Measurements from ENCODE around the gene PSMG4. TPM values are rescaled to one million over a fixed set of nuclear protein-coding genes. Genes with fewer than 3 reads are reported as not detected.
A peak's percentile ranks its signal among the peaks of the same experiment; 100 is the strongest.

Gene PSMG4
- total and polyA plus RNA-seq, 4 experiments from 2014 or later, result 41.0 to 63.0 (median 47.1) TPM

DNA sequence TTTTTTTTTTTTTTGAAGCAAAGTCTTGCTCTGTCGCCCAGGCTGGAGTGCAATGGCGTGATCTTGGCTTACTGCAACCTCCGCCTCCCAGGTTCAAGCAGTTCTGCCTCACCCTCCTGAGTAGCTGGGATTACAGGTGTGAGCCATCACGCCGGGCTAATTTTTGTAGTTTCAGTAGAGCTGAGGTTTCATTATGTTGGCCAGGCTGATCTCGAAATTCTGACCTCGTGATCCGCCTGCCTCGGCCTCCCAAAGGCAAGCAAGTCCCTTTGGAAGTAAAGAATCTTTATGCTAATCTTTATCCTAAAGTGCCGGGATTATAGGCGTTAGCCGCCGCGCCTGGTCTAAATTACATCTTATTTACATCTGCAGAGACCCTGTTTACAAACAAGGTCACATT is 1.5 kb downstream of the PSMG4 start:
- Histone ChIP-seq H3K4me3 (ENCODE audit: low read length in 2 of 2) (no peak overlapping the region), H3K27ac (ENCODE audit: low read depth, low read length) (no peak overlapping the region), H3K9me3 (ENCODE audit: control insufficient read depth in 1 of 2, low read length in 2 of 2) (no peaks in the 10 kb centered on the region), H3K27me3 (ENCODE audit: insufficient read depth, low read length) (no peaks in the 10 kb centered on the region), H3K4me1 (ENCODE audit: insufficient read depth, low read length) (peaks cover 48% of the 10 kb centered on the region), H3K36me3 (ENCODE audit: insufficient read depth, low read length) (peaks cover 19% of the 10 kb centered on the region)
- H3K36me3 Mint-ChIP-seq, result peaks cover 16 to 35% of the 10 kb centered on the region in 2 donors
- peaks cover 24 to 56% (median 42%) of the 10 kb centered on the region in 4 donors for H3K4me1 Mint-ChIP-seq
- no peak for DNase-seq
- POLR2A ChIA-PET (ENCODE audit: partially characterized antibody), result interaction anchor here (1.0 to 2.7 kb wide), 4 partner anchors 10 to 589 kb away, joined by 3 to 10 read pairs (median 10); partner anchors contain the start of genes FAM50B and TUBB2A
- H3K27me3 Mint-ChIP-seq, result no peaks in the 10 kb centered on the region
- peak overlapping the region; percentile 79 to 99 (median 94) for H3K4me3 Mint-ChIP-seq
- CTCF ChIA-PET (ENCODE audit: partially characterized antibody), result interaction anchor here (0.5 to 4.4 kb wide), 9 partner anchors 9 to 472 kb away, joined by 3 to 33 read pairs (median 5); no protein-coding TSS in a partner anchor
- H3K9me3 Mint-ChIP-seq, result peaks cover 0 to 1% (median 0%) of the 10 kb centered on the region in 8 donors
- intact Hi-C loops (cut with micrococcal nuclease), result no loop called here
- peak overlapping the region in 3 of 7 donors; percentile 69 to 92 (median 72) for H3K27ac Mint-ChIP-seq

GRCh38 chr6:3260772-3261517 is 2.2 kb downstream of the PSMG4 start:
- Mint-ChIP-seq H3K9me3 (peaks cover 0 to 1% (median 0%) of the 10 kb centered on the region in 8 donors), H3K36me3 (peaks cover 16 to 38% of the 10 kb centered on the region in 2 donors), H3K4me3 (peak overlapping the region; percentile 63 to 96 (median 89)), H3K27ac (peak overlapping the region; percentile 19 to 78 (median 72)), H3K27me3 (no peaks in the 10 kb centered on the region), H3K4me1 (peaks cover 24 to 56% (median 42%) of the 10 kb centered on the region in 4 donors)
- CTCF ChIA-PET (ENCODE audit: partially characterized antibody), result interaction anchor here (0.5 to 4.4 kb wide), 5 partner anchors 10 to 338 kb away, joined by 3 to 33 read pairs (median 5); no protein-coding TSS in a partner anchor
- POLR2A ChIA-PET (ENCODE audit: partially characterized antibody), result interaction anchor here (2.7 kb wide), 1 partner anchor 10 kb away, joined by 10 read pairs; no protein-coding TSS in a partner anchor
- no peaks in the 10 kb centered on the region for H3K27me3 ChIP-seq (ENCODE audit: insufficient read depth, low read length)
- H3K27ac ChIP-seq (ENCODE audit: low read depth, low read length), result no peak overlapping the region
- DNase-seq, result no peak
- H3K36me3 ChIP-seq (ENCODE audit: insufficient read depth, low read length), result peaks cover 19% of the 10 kb centered on the region
- intact Hi-C loops (cut with micrococcal nuclease), result no loop called here
- no peak overlapping the region for H3K4me3 ChIP-seq (ENCODE audit: low read length in 2 of 2)
- H3K9me3 ChIP-seq (ENCODE audit: control insufficient read depth in 1 of 2, low read length in 2 of 2), result no peaks in the 10 kb centered on the region
- H3K4me1 ChIP-seq (ENCODE audit: insufficient read depth, low read length), result peaks cover 48% of the 10 kb centered on the region

- intact Hi-C loops (cut with micrococcal nuclease), result no loop called here
- Histone ChIP-seq H3K27ac (ENCODE audit: low read depth, low read length) (no peak overlapping the region), H3K36me3 (ENCODE audit: insufficient read depth, low read length) (peaks cover 19% of the 10 kb centered on the region), H3K4me3 (ENCODE audit: low read length in 2 of 2) (no peak overlapping the region), H3K4me1 (ENCODE audit: insufficient read depth, low read length) (peaks cover 48% of the 10 kb centered on the region), H3K9me3 (ENCODE audit: control insufficient read depth in 1 of 2, low read length in 2 of 2) (no peaks in the 10 kb centered on the region), H3K27me3 (ENCODE audit: insufficient read depth, low read length) (no peaks in the 10 kb centered on the region)
- CTCF ChIA-PET (ENCODE audit: partially characterized antibody), result interaction anchor here (1.7 to 4.4 kb wide), 2 partner anchors 10 to 18 kb away, joined by 5 to 33 read pairs; no protein-coding TSS in a partner anchor
- peak overlapping the region in 7 of 8 donors; percentile 63 to 96 (median 93) for H3K4me3 Mint-ChIP-seq
- no peak for DNase-seq
- POLR2A ChIA-PET (ENCODE audit: partially characterized antibody), result no interaction called here
- H3K4me1 Mint-ChIP-seq, result peaks cover 24 to 60% (median 44%) of the 10 kb centered on the region in 4 donors
- peaks cover 16 to 41% of the 10 kb centered on the region in 2 donors for H3K36me3 Mint-ChIP-seq
- no peaks in the 10 kb centered on the region for H3K27me3 Mint-ChIP-seq
- H3K27ac Mint-ChIP-seq, result peak overlapping the region in 3 of 7 donors; percentile 22 to 78 (median 75)
- peaks cover 0 to 1% (median 0%) of the 10 kb centered on the region in 8 donors for H3K9me3 Mint-ChIP-seq
Measured at GRCh38 chr6:3261518-3261820, 2.7 kb downstream of the PSMG4 start.

GRCh38 chr6:3261921-3262320 is 3.2 kb downstream of the PSMG4 start:
- H3K27ac Mint-ChIP-seq, result peak overlapping the region; percentile 19 to 74 (median 32)
- H3K4me3 Mint-ChIP-seq, result peak overlapping the region in 6 of 8 donors; percentile 35 to 93 (median 54)
- H3K9me3 Mint-ChIP-seq, result no peaks in the 10 kb centered on the region
- H3K4me3 ChIP-seq (ENCODE audit: low read length in 2 of 2), result no peak overlapping the region
- CTCF ChIA-PET (ENCODE audit: partially characterized antibody), result interaction anchor here (1.1 to 4.4 kb wide), 3 partner anchors 8 to 18 kb away, joined by 3 to 33 read pairs (median 5); no protein-coding TSS in a partner anchor
- POLR2A ChIA-PET (ENCODE audit: partially characterized antibody), result no interaction called here
- H3K27ac ChIP-seq (ENCODE audit: low read depth, low read length), result no peak overlapping the region
- peaks cover 19% of the 10 kb centered on the region for H3K36me3 ChIP-seq (ENCODE audit: insufficient read depth, low read length)
- peaks cover 16 to 42% of the 10 kb centered on the region in 2 donors for H3K36me3 Mint-ChIP-seq
- H3K4me1 ChIP-seq (ENCODE audit: insufficient read depth, low read length), result peaks cover 48% of the 10 kb centered on the region
- intact Hi-C loops (cut with micrococcal nuclease), result no loop called here
- DNase-seq, result no peak
- peaks cover 24 to 62% (median 45%) of the 10 kb centered on the region in 4 donors for H3K4me1 Mint-ChIP-seq
- H3K27me3 ChIP-seq (ENCODE audit: insufficient read depth, low read length), result no peaks in the 10 kb centered on the region
- no peaks in the 10 kb centered on the region for H3K27me3 Mint-ChIP-seq
- H3K9me3 ChIP-seq (ENCODE audit: control insufficient read depth in 1 of 2, low read length in 2 of 2), result no peaks in the 10 kb centered on the region

GRCh38 chr6:3263096-3263495 is 4.3 kb downstream of the PSMG4 start:
- Mint-ChIP-seq H3K9me3 (no peaks in the 10 kb centered on the region), H3K4me1 (peaks cover 29 to 69% (median 53%) of the 10 kb centered on the region in 4 donors), H3K27ac (peak overlapping the region in 2 of 7 donors; percentile 41 to 87), H3K36me3 (peaks cover 16 to 50% of the 10 kb centered on the region in 2 donors), H3K27me3 (no peaks in the 10 kb centered on the region), H3K4me3 (peak overlapping the region in 3 of 8 donors; percentile 12 to 76 (median 51))
- POLR2A ChIA-PET (ENCODE audit: partially characterized antibody), result no interaction called here
- Histone ChIP-seq H3K4me3 (ENCODE audit: low read length in 2 of 2) (no peak overlapping the region), H3K9me3 (ENCODE audit: control insufficient read depth in 1 of 2, low read length in 2 of 2) (no peaks in the 10 kb centered on the region), H3K4me1 (ENCODE audit: insufficient read depth, low read length) (peaks cover 48% of the 10 kb centered on the region), H3K27ac (ENCODE audit: low read depth, low read length) (no peak overlapping the region), H3K36me3 (ENCODE audit: insufficient read depth, low read length) (peaks cover 19% of the 10 kb centered on the region), H3K27me3 (ENCODE audit: insufficient read depth, low read length) (no peaks in the 10 kb centered on the region)
- intact Hi-C loops (cut with micrococcal nuclease), result no loop called here
- CTCF ChIA-PET (ENCODE audit: partially characterized antibody), result interaction anchor here (0.5 to 4.4 kb wide), 3 partner anchors 9 to 371 kb away, joined by 3 to 33 read pairs (median 3); no protein-coding TSS in a partner anchor
- no peak for DNase-seq

- CTCF ChIA-PET (ENCODE audit: partially characterized antibody), result interaction anchor here (2.4 kb wide), 1 partner anchor 13 kb away, joined by 10 read pairs; no protein-coding TSS in a partner anchor
- Histone ChIP-seq H3K4me1 (ENCODE audit: insufficient read depth, low read length) (peaks cover 42% of the 10 kb centered on the region), H3K27ac (ENCODE audit: low read depth, low read length) (no peak overlapping the region), H3K36me3 (ENCODE audit: insufficient read depth, low read length) (peaks cover 25% of the 10 kb centered on the region), H3K4me3 (ENCODE audit: low read length in 2 of 2) (no peak overlapping the region), H3K27me3 (ENCODE audit: insufficient read depth, low read length) (no peaks in the 10 kb centered on the region), H3K9me3 (ENCODE audit: control insufficient read depth in 1 of 2, low read length in 2 of 2) (no peaks in the 10 kb centered on the region)
- H3K27me3 Mint-ChIP-seq, result no peaks in the 10 kb centered on the region
- no peak for DNase-seq
- intact Hi-C loops (cut with micrococcal nuclease), result no loop called here
- no peaks in the 10 kb centered on the region for H3K9me3 Mint-ChIP-seq
- peaks cover 33 to 77% (median 61%) of the 10 kb centered on the region in 4 donors for H3K4me1 Mint-ChIP-seq
- peaks cover 21 to 59% of the 10 kb centered on the region in 2 donors for H3K36me3 Mint-ChIP-seq
- POLR2A ChIA-PET (ENCODE audit: partially characterized antibody), result no interaction called here
- H3K27ac Mint-ChIP-seq, result peak overlapping the region in 3 of 7 donors; percentile 17 to 73 (median 48)
- no peak overlapping the region for H3K4me3 Mint-ChIP-seq
Measured at GRCh38 chr6:3264356-3264755, 5.6 kb downstream of the PSMG4 start.

GRCh38 chr6:3265671-3266070 is 6.9 kb downstream of the PSMG4 start:
- H3K4me3 ChIP-seq (ENCODE audit: low read length in 2 of 2), result no peak overlapping the region
- CTCF ChIA-PET (ENCODE audit: partially characterized antibody), result interaction anchor here (2.4 kb wide), 1 partner anchor 14 kb away, joined by 10 read pairs; no protein-coding TSS in a partner anchor
- H3K9me3 ChIP-seq (ENCODE audit: control insufficient read depth in 1 of 2, low read length in 2 of 2), result no peaks in the 10 kb centered on the region
- no peaks in the 10 kb centered on the region for H3K27me3 ChIP-seq (ENCODE audit: insufficient read depth, low read length)
- DNase-seq, result no peak
- Mint-ChIP-seq H3K27me3 (no peaks in the 10 kb centered on the region), H3K4me1 (peaks cover 33 to 74% (median 56%) of the 10 kb centered on the region in 4 donors), H3K4me3 (no peak overlapping the region), H3K9me3 (no peaks in the 10 kb centered on the region), H3K27ac (no peak overlapping the region), H3K36me3 (peaks cover 24 to 68% of the 10 kb centered on the region in 2 donors)
- H3K36me3 ChIP-seq (ENCODE audit: insufficient read depth, low read length), result peaks cover 36% of the 10 kb centered on the region
- H3K27ac ChIP-seq (ENCODE audit: low read depth, low read length), result no peak overlapping the region
- intact Hi-C loops (cut with micrococcal nuclease), result no loop called here
- H3K4me1 ChIP-seq (ENCODE audit: insufficient read depth, low read length), result peaks cover 32% of the 10 kb centered on the region
- POLR2A ChIA-PET (ENCODE audit: partially characterized antibody), result no interaction called here

Data from CD4-positive, alpha-beta memory T cell (primary cell).